Karpas-422 (cell line): ENCODE measurements around the gene CSTPP1. TPM values are rescaled to one million over a fixed set of nuclear protein-coding genes. Genes with fewer than 3 reads are reported as not detected.
A peak's percentile ranks its signal among the peaks of the same experiment; 100 is the strongest.

Source experiments
- DNase-seq: peaks from one replicate; pipeline ENCODE4 v3.0.0-alpha.2; 2015
- H2AFZ ChIP-seq: fragments of 200-600 bp; sonication (generic); 2 replicates; pipeline ENCODE4 v1.6.1; 2014; ENCODE audit warnings: antibody characterized with exemption, low read length, mixed read lengths
- H3K27ac ChIP-seq: fragments of 200-600 bp; sonication (generic); 2 replicates; pipeline ENCODE4 v1.5.1; 2014; ENCODE audit warnings: mild to moderate bottlenecking, low read length, moderate library complexity
- H3K27me3 ChIP-seq: fragments of 200-600 bp; sonication (generic); 2 replicates; pipeline ENCODE4 v1.6.1; 2014; ENCODE audit warnings: low read length, mixed read lengths
- H3K36me3 ChIP-seq: fragments of 200-600 bp; sonication (generic); 2 replicates; pipeline ENCODE4 v1.6.1; 2014; ENCODE audit warnings: low read length, mixed read lengths; ENCODE audit not compliant: insufficient read depth
- H3K4me1 ChIP-seq: fragments of 200-600 bp; sonication (generic); 2 replicates; pipeline ENCODE4 v1.6.1; 2014; ENCODE audit warnings: mild to moderate bottlenecking, low read length, mixed read lengths
- H3K4me2 ChIP-seq: fragments of 200-600 bp; sonication (generic); 2 replicates; pipeline ENCODE4 v1.6.1; 2014; ENCODE audit warnings: low read length, low read depth, mild to moderate bottlenecking; ENCODE audit not compliant: poor library complexity, severe bottlenecking
- H3K4me3 ChIP-seq: fragments of 200-600 bp; sonication (generic); 2 replicates; pipeline ENCODE4 v1.5.1; 2014; ENCODE audit warnings: mild to moderate bottlenecking, antibody characterized with exemption, low read length, mixed read lengths
- H3K79me2 ChIP-seq: fragments of 200-600 bp; sonication (generic); 2 replicates; pipeline ENCODE4 v1.6.1; 2014; ENCODE audit warnings: mild to moderate bottlenecking, low read length, mixed read lengths
- H3K9ac ChIP-seq: fragments of 200-600 bp; sonication (generic); 2 replicates; pipeline ENCODE4 v1.6.0; 2014; ENCODE audit warnings: low read length
- H3K9me2 ChIP-seq: fragments of 200-600 bp; sonication (generic), shearing (Covaris generic); replicated peaks from 2 replicates; pipeline ENCODE4 v1.6.0; 2014; ENCODE audit warnings: mild to moderate bottlenecking, low read length, moderate library complexity; ENCODE audit not compliant: insufficient read depth
- H3K9me3 ChIP-seq: fragments of 300-700, 200-600 bp; sonication (generic); 2 replicates; pipeline ENCODE4 v1.6.1; 2014; ENCODE audit warnings: low read length, mixed read lengths
- H4K20me1 ChIP-seq: fragments of 200-600 bp; sonication (generic); 2 replicates; pipeline ENCODE4 v1.6.1; 2014; ENCODE audit warnings: mild to moderate bottlenecking, antibody characterized with exemption, low read length, low read depth; ENCODE audit not compliant: insufficient read depth
- total RNA-seq: library from RNA; depleted of rRNA; stranded (reverse); fragments of >200 nt; shearing (Covaris generic); gene quantifications from 2 replicates; pipeline ENCODE4 v1.2.3, GENCODE V29; 2014; ENCODE audit warnings: low replicate concordance

The CSTPP1 gene
- total RNA-seq, 1 experiment from 2014 or later, result 78.4 TPM

- Histone ChIP-seq H4K20me1 (no peaks in the 10 kb centered on the region), H3K9ac (peak overlapping the region; percentile 2; the same call in 1 of the 2 replicates), H3K27me3 (no peaks in the 10 kb centered on the region), H3K36me3 (no peaks in the 10 kb centered on the region), H3K27ac (peak overlapping the region; percentile 39), H2AFZ (no peak overlapping the region), H3K79me2 (no peaks in the 10 kb centered on the region), H3K4me3 (no peak overlapping the region), H3K4me1 (peaks cover 46% of the 10 kb centered on the region), H3K9me2 (no peaks in the 10 kb centered on the region), H3K4me2 (no peak overlapping the region), H3K9me3 (no peaks in the 10 kb centered on the region)
- no peak for DNase-seq
Measured at GRCh38 chr11:47154616-47155570, 218.3 kb downstream of the CSTPP1 start.

DNA sequence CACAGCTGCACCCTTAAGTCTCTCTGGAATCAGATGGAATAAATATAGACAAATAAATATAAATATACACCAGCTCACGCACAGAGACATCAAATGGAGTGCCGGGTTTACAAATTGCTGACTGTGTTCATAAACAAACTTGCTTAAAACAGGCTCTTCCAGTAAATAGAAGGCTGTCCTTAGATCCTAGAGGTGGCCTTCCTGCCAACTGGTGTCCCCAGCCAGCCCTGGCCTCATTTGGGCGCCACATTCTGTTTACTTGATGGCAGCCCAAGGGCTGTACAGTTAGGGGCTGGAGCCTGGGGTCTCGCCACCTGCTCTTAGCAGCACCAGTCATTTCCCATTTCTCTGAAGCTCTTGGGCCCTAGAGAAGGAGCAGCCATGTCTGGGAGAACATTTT, 219.3 kb downstream of the CSTPP1 start:
- Histone ChIP-seq H3K79me2 (no peaks in the 10 kb centered on the region), H2AFZ (no peak overlapping the region), H3K27ac (no peak overlapping the region), H3K36me3 (no peaks in the 10 kb centered on the region), H3K9ac (no peak overlapping the region), H3K27me3 (no peaks in the 10 kb centered on the region), H3K4me3 (no peak overlapping the region), H3K4me1 (peaks cover 38% of the 10 kb centered on the region), H3K9me2 (no peaks in the 10 kb centered on the region), H3K9me3 (no peaks in the 10 kb centered on the region), H4K20me1 (no peaks in the 10 kb centered on the region), H3K4me2 (no peak overlapping the region)
- DNase-seq, result no peak

DNA sequence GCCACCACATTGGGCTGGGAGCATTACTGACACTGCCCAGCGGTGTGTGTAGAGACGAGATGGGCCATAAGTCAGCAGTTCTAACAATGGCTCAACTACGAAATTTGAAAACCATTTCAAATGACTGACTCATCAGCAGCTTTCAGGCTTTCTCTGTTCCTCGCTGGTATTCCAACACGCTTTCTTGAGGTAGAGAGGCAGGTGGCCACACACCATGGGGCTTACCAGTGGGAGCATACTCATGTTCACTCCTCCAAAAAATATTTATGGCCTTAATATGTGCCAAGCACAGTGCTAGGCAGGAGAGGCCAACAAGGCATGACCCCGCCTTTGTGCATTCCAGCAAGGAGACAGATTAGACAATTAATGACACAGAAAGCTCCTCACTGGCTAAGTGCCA, 219.8 kb downstream of the CSTPP1 start:
- Histone ChIP-seq H4K20me1 (no peaks in the 10 kb centered on the region), H3K27ac (no peak overlapping the region), H3K9ac (no peak overlapping the region), H2AFZ (no peak overlapping the region), H3K79me2 (no peaks in the 10 kb centered on the region), H3K27me3 (no peaks in the 10 kb centered on the region), H3K9me3 (no peaks in the 10 kb centered on the region), H3K4me2 (no peak overlapping the region), H3K36me3 (no peaks in the 10 kb centered on the region), H3K9me2 (no peaks in the 10 kb centered on the region), H3K4me3 (no peak overlapping the region), H3K4me1 (peaks cover 34% of the 10 kb centered on the region)
- no peak for DNase-seq

- no peaks in the 10 kb centered on the region for H3K9me3 ChIP-seq
- H3K27ac ChIP-seq, result no peak overlapping the region
- no peak overlapping the region for H3K4me3 ChIP-seq
- no peak overlapping the region for H2AFZ ChIP-seq
- peaks cover 28% of the 10 kb centered on the region for H3K4me1 ChIP-seq
- H4K20me1 ChIP-seq, result no peaks in the 10 kb centered on the region; the same call in 1 of the 2 replicates
- H3K4me2 ChIP-seq, result no peak overlapping the region
- no peaks in the 10 kb centered on the region for H3K36me3 ChIP-seq
- no peaks in the 10 kb centered on the region for H3K27me3 ChIP-seq
- no peak overlapping the region for H3K9ac ChIP-seq
- DNase-seq, result no peak
- H3K79me2 ChIP-seq, result no peaks in the 10 kb centered on the region
- H3K9me2 ChIP-seq, result no peaks in the 10 kb centered on the region
Measured at GRCh38 chr11:47156951-47157350, 220.4 kb downstream of the CSTPP1 start.

DNA sequence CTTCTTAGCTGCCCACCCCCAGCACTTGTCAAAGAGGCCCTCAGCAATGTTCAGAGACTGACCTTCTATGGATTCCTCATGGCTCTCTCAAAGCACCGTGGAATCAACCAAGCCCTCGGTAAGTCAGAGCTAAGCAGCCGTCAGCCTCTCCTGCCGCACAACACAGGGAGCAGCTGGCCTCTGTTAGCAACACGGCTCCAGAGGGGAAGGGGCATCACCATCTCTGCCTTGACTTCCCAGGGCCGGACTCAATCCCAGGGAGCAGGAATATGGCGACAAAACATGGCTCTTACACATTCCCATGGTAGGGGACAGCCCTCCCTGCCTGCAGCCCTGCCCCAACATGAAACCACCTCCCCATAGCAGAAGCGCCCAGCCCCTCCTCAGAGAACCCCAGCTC, 221.2 kb downstream of the CSTPP1 start:
- H3K4me1 ChIP-seq, result peaks cover 19% of the 10 kb centered on the region
- H3K9me2 ChIP-seq, result no peaks in the 10 kb centered on the region
- H3K9me3 ChIP-seq, result no peaks in the 10 kb centered on the region
- no peaks in the 10 kb centered on the region; the same call in 1 of the 2 replicates for H4K20me1 ChIP-seq
- H3K9ac ChIP-seq, result no peak overlapping the region
- H3K36me3 ChIP-seq, result no peaks in the 10 kb centered on the region
- no peaks in the 10 kb centered on the region for H3K79me2 ChIP-seq
- no peak overlapping the region for H2AFZ ChIP-seq
- no peak for DNase-seq
- no peak overlapping the region for H3K4me2 ChIP-seq
- no peak overlapping the region for H3K4me3 ChIP-seq
- H3K27me3 ChIP-seq, result no peaks in the 10 kb centered on the region
- no peak overlapping the region for H3K27ac ChIP-seq

DNA sequence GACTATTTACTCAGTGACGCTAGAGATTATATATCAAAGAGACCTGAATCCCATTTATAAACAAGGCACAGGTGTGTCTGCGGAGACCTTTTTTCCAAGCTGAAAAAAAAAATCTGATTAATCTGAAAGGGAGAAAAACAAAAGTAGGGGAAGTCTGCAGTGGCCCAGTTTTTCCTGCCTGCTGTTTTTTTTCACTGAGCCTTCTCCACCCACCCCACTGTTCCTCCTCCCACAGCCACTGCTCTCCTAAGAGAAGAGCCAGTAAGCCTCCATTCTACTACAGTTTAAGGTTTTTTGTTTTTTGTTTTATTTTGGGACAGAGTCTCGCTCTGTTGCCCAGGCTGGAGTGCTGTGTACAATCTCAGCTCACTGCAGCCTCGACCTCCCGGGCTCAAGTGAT, 221.7 kb downstream of the CSTPP1 start:
- DNase-seq, result no peak

GRCh38 chr11:47160753-47161133, 224.2 kb downstream of the CSTPP1 start:
- H3K9me3 ChIP-seq, result no peaks in the 10 kb centered on the region
- no peaks in the 10 kb centered on the region for H3K27me3 ChIP-seq
- no peaks in the 10 kb centered on the region; the same call in 1 of the 2 replicates for H4K20me1 ChIP-seq
- H2AFZ ChIP-seq, result no peak overlapping the region
- no peak for DNase-seq
- H3K9ac ChIP-seq, result no peak overlapping the region
- H3K9me2 ChIP-seq, result no peaks in the 10 kb centered on the region
- H3K4me1 ChIP-seq, result no peaks in the 10 kb centered on the region
- no peak overlapping the region for H3K4me2 ChIP-seq
- H3K4me3 ChIP-seq, result no peak overlapping the region
- H3K79me2 ChIP-seq, result no peaks in the 10 kb centered on the region
- no peak overlapping the region for H3K27ac ChIP-seq
- no peaks in the 10 kb centered on the region; the same call in 1 of the 2 replicates for H3K36me3 ChIP-seq

More for the DNA sequence above, 221.7 kb downstream of the CSTPP1 start:
- Histone ChIP-seq H3K9ac (no peak overlapping the region), H3K4me1 (peaks cover 15% of the 10 kb centered on the region), H3K79me2 (no peaks in the 10 kb centered on the region), H3K36me3 (no peaks in the 10 kb centered on the region), H3K27me3 (no peaks in the 10 kb centered on the region), H3K4me2 (no peak overlapping the region), H4K20me1 (no peaks in the 10 kb centered on the region; the same call in 1 of the 2 replicates), H3K9me3 (no peaks in the 10 kb centered on the region), H2AFZ (no peak overlapping the region), H3K9me2 (no peaks in the 10 kb centered on the region), H3K27ac (no peak overlapping the region), H3K4me3 (no peak overlapping the region)

GRCh38 chr11:47161134-47161854, 224.7 kb downstream of the CSTPP1 start:
- Histone ChIP-seq H3K4me2 (no peak overlapping the region), H3K36me3 (no peaks in the 10 kb centered on the region; the same call in 1 of the 2 replicates), H3K27ac (no peak overlapping the region), H3K4me1 (no peaks in the 10 kb centered on the region), H3K27me3 (no peaks in the 10 kb centered on the region), H3K9me3 (no peaks in the 10 kb centered on the region), H3K9ac (no peak overlapping the region), H2AFZ (no peak overlapping the region), H3K9me2 (no peaks in the 10 kb centered on the region), H3K79me2 (no peaks in the 10 kb centered on the region), H3K4me3 (no peak overlapping the region), H4K20me1 (no peaks in the 10 kb centered on the region; the same call in 1 of the 2 replicates)
- DNase-seq, result peak; percentile 92
